BJ (cell line): ENCODE measurements around the gene MYDGF. TPM values are rescaled to one million over a fixed set of nuclear protein-coding genes. Genes with fewer than 3 reads are reported as not detected.

ENCODE experiments used
- CTCF ChIA-PET: fragments of 350-600 bp; formaldehyde crosslinking; extraction: SDS; loops from one replicate; lab custom pipeline; 2021; ENCODE audit warnings: antibody characterized with exemption, inconsistent platforms; lab: Yijun Ruan, JAX
- POLR2A ChIA-PET: fragments of 300-600 bp; sonication (Branson Sonifier 250); formaldehyde crosslinking; extraction: SDS; loops from one replicate; lab custom pipeline; 2021; ENCODE audit warnings: antibody characterized with exemption; lab: Charles Lee
- DNase-seq: peaks from one replicate; pipeline ENCODE4 v3.0.0-alpha.2; 2011; ENCODE audit warnings: low read depth
- H3K27me3 ChIP-seq: 2 replicates; pipeline ENCODE4 v1.6.0; 2011; ENCODE audit warnings: low read length; ENCODE audit not compliant: control insufficient read depth, insufficient read depth
- H3K36me3 ChIP-seq: 2 replicates; pipeline ENCODE4 v1.5.1; 2011; ENCODE audit warnings: low read length; ENCODE audit not compliant: control insufficient read depth, insufficient read depth
- H3K4me3 ChIP-seq: 2 replicates; pipeline ENCODE4 v1.5.1; 2011; ENCODE audit warnings: low read depth, mild to moderate bottlenecking, control low read depth, low read length
- CTCF ChIP-seq: IDR thresholded peaks from 2 replicates; pipeline ENCODE4 v1.5.1; 2011; ENCODE audit warnings: low read depth, mild to moderate bottlenecking, control low read depth, inconsistent platforms, low read length, moderate library complexity; ENCODE audit not compliant: insufficient read depth
- polyA plus RNA-seq: library from polyadenylated mRNA; depleted of rRNA; stranded (reverse); fragments of >200 nt; gene quantifications from 2 replicates; pipeline ENCODE4 v1.2.3, GENCODE V29; 2011

Gene MYDGF
- polyA plus RNA-seq, 1 experiment: 222 TPM

DNA sequence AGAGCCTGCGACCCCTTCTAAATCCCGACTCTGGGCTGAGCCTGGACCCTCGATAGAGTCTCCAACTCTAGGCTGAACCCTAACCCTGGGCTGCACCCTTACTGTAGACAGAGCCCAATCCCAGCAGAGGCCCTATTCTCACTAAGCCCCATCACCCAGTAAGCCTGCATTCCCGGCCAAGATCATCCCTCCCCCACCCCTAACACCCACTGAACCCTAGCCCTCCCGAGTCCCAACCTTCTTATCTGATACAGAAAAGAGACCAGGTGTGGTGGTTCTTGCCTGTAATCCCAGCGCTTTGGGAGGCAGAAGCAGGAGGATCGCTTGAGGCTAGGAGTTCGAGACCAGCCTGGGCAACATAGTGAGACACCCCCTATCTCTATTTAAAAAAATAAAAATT lies 33.4 kb downstream of the MYDGF start:
- ChIA-PET CTCF (interaction anchor here (0.7 to 2.9 kb wide), 33 partner anchors 9 to 294 kb away, joined by 3 to 119 read pairs (median 5); partner anchors contain the start of genes DPP9 and SEMA6B), POLR2A (no interaction called here)
- DNase-seq: no peak
- H3K27me3 ChIP-seq: no peaks in the 10 kb centered on the region
- TF ChIP-seq CTCF: no peak
- H3K36me3 ChIP-seq: no peaks in the 10 kb centered on the region
- H3K4me3 ChIP-seq: no peak overlapping the region

GRCh38 chr19:4636151-4636717 lies 33.9 kb downstream of the MYDGF start:
- ChIA-PET POLR2A (no interaction called here), CTCF (interaction anchor here (0.5 to 2.9 kb wide), 39 partner anchors 9 to 362 kb away, joined by 3 to 119 read pairs (median 5); partner anchors contain the start of genes DPP9 and SEMA6B)
- no peak for DNase-seq
- Histone ChIP-seq H3K36me3 (no peaks in the 10 kb centered on the region), H3K4me3 (peak overlapping the region; percentile 53), H3K27me3 (no peaks in the 10 kb centered on the region)
- peak; percentile 82 for TF ChIP-seq CTCF

GRCh38 chr19:4635754-4636116 lies 34.4 kb downstream of the MYDGF start:
- POLR2A ChIA-PET: no interaction called here
- CTCF ChIA-PET: interaction anchor here (0.5 to 2.9 kb wide), 32 partner anchors 8 to 362 kb away, joined by 3 to 119 read pairs (median 6); partner anchors contain the start of gene SEMA6B
- H3K27me3 ChIP-seq: no peaks in the 10 kb centered on the region
- no peaks in the 10 kb centered on the region for H3K36me3 ChIP-seq
- H3K4me3 ChIP-seq: peak overlapping the region; percentile 53
- no peak for TF ChIP-seq CTCF
- no peak for DNase-seq

GRCh38 chr19:4633140-4633967 lies 36.8 kb downstream of the MYDGF start:
- no peaks in the 10 kb centered on the region for H3K27me3 ChIP-seq
- DNase-seq: no peak
- no peak overlapping the region for H3K4me3 ChIP-seq
- TF ChIP-seq CTCF: peak; percentile 90
- POLR2A ChIA-PET: no interaction called here
- CTCF ChIA-PET: interaction anchor here (0.8 to 3.5 kb wide), 22 partner anchors 9 to 109 kb away, joined by 3 to 35 read pairs (median 6); partner anchors contain the start of genes PLIN5 and SEMA6B
- H3K36me3 ChIP-seq: no peaks in the 10 kb centered on the region
